NCI-H2029 treated with DMSO at 0.1 percent for 48 hours (cell line): ENCODE data around the gene SMYD3.
"Not testable (repeated sequence)": the region's sequence is repeated elsewhere in the genome, so short reads cannot be mapped to it uniquely, and the experiment has no call there.

Source experiments
- DNase-seq: peaks from one replicate; lab custom pipeline; 2025; lab: John Stamatoyannopoulos, UW

The SMYD3 gene

GRCh38 chr1:245988393-245989078, 518.5 kb downstream of the SMYD3 start:
- DNase-seq: no peak

- no peak for DNase-seq
Measured at GRCh38 chr1:245987997-245988392, 519.1 kb downstream of the SMYD3 start.

GRCh38 chr1:245987577-245987976, 519.5 kb downstream of the SMYD3 start:
- DNase-seq: no peak

GRCh38 chr1:245987219-245987545, 519.9 kb downstream of the SMYD3 start:
- DNase-seq: no peak

GRCh38 chr1:245986404-245987218, 520.5 kb downstream of the SMYD3 start:
- DNase-seq: no peak

- DNase-seq: no peak
Measured at GRCh38 chr1:245984390-245985155, 522.5 kb downstream of the SMYD3 start.

GRCh38 chr1:245983294-245983967, 523.6 kb downstream of the SMYD3 start:
- DNase-seq: no peak

GRCh38 chr1:245979589-245979988, 527.5 kb downstream of the SMYD3 start:
- no peak for DNase-seq

GRCh38 chr1:245978915-245979314, 528.2 kb downstream of the SMYD3 start:
- DNase-seq: no peak

GRCh38 chr1:245972476-245972875, 534.6 kb downstream of the SMYD3 start:
- DNase-seq: no peak

GRCh38 chr1:245971711-245972085, 535.4 kb downstream of the SMYD3 start:
- no peak for DNase-seq

GRCh38 chr1:245971076-245971710, 535.9 kb downstream of the SMYD3 start:
- not testable (repeated sequence) for DNase-seq

- DNase-seq: no peak
Measured at GRCh38 chr1:245969283-245969682, 537.8 kb downstream of the SMYD3 start.

GRCh38 chr1:245968775-245969174, 538.3 kb downstream of the SMYD3 start:
- DNase-seq: no peak

GRCh38 chr1:245965398-245965797, 541.7 kb downstream of the SMYD3 start:
- no peak for DNase-seq

- no peak for DNase-seq
Measured at GRCh38 chr1:245963649-245964048, 543.4 kb downstream of the SMYD3 start.

GRCh38 chr1:245962453-245962852, 544.6 kb downstream of the SMYD3 start:
- no peak for DNase-seq

- no peak for DNase-seq
Measured at GRCh38 chr1:245961137-245961540, 545.9 kb downstream of the SMYD3 start.

GRCh38 chr1:245960171-245960570, 546.9 kb downstream of the SMYD3 start:
- DNase-seq: no peak

GRCh38 chr1:245958016-245958415, 549.1 kb downstream of the SMYD3 start:
- no peak for DNase-seq

GRCh38 chr1:245957427-245957826, 549.7 kb downstream of the SMYD3 start:
- no peak for DNase-seq

- no peak for DNase-seq
Measured at GRCh38 chr1:245956225-245956624, 550.9 kb downstream of the SMYD3 start.
